Measurements from ENCODE around the gene TTC38. TPM values are rescaled to one million over a fixed set of nuclear protein-coding genes. Genes with fewer than 3 reads are reported as not detected.
"Not testable (repeated sequence)": the region's sequence is repeated elsewhere in the genome, so short reads cannot be mapped to it uniquely, and the experiment has no call there.

Gene TTC38
- polyA plus RNA-seq, 3 donors = 46.9 to 49.3 (median 48.6) TPM

GRCh38 chr22:46244771-46245170, 23.0 kb upstream of the TTC38 start:
- no peak for DNase-seq (ENCODE audit: low read depth in 3 of 3, low spot score in 2 of 3)

DNA sequence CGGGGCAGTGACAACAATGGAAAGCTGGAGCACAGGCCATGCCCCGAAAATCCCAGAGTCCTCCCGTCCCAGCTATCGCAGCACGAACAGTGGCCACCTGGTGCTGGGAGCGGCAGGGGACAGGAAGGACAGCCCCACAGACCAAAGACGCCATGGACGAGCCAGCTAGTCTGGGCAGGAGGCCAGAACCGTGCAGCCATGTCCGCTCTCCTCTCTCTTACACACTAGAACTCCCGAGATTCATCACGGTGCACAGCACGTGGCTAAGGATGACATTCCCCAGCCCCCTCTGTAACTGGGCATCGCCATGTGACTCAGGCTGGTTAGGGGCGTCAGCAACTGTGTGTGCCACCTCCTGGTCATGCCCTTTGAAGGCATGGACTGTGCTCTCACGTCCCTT, 22.3 kb upstream of the TTC38 start:
- DNase-seq (ENCODE audit: low read depth in 3 of 3, low spot score in 2 of 3) = no peak

DNA sequence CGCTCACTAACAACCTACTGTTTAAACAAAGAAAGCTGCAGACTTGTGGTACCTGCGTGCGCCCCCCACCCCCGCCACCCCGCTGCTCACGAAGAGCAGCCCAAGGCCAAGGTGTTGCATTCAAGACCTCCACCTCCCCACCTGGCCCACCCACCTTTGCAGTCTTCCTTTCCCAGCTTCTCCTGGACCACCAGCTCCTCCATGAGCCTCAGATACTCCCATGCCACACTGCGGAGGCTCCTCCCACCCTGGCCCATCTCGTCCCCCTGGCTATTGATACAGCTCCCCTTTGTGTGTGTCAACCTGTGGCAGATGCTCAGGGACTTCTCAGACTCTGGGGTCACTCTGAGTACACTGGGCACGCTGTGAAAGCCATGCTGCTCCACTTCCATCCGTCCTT, 21.6 kb upstream of the TTC38 start:
- no peak for DNase-seq (ENCODE audit: low read depth in 3 of 3, low spot score in 2 of 3)

DNA sequence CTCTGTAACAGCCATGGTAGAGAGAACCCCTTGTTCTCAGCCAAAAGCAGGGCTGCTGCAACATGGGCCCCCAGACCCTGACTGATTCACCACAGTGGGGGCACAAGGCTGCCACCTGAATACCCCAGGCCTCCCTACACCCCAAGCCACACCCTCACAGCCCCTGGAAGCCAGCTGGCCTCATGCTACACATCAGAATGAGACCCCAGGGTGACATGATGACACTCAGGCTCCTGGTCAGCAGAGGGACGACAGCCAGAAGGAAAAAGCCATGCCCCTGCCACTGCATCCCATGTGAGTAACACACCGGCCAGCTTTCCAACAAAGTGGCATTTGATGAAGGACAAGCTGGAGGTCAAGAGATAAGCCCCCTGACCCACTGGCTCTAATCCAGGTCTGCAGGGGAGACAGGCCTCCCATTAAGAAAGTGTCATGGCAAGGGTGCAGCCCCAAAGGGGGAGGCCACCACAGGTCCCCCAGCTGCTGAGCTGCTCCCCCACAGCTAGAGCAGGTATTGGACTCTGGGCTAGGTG, 20.3 kb upstream of the TTC38 start:
- no peak for DNase-seq (ENCODE audit: low read depth in 3 of 3, low spot score in 2 of 3)

- peak; percentile 52 to 72 (median 63) for DNase-seq (ENCODE audit: low read depth in 3 of 3, low spot score in 2 of 3)
Observed at GRCh38 chr22:46250035-46250782, 17.6 kb upstream of the TTC38 start, which contains the start of gene CDPF1. TSS of gene CDPF1 (minus strand) at chr22:46250293. CDS start at chr22:46248284, 2,009 bp downstream.

DNA sequence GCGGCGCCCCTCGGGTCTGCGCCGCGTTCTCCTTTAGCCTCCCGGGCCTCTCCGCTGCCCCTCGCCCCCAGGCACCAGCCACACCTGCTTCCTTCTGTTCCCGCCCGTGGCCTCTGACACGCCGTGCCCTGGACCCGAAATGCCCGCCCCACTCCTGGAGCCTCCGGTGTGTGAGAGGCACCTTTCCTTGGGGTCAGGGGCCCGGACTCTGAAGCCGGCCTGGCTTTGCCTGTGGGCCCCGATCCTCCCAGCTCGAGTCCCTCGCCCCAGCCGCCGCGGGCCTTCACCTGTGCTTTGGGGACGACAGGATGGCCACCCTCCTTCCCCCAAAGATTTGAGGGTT, 17.1 kb upstream of the TTC38 start:
- DNase-seq (ENCODE audit: low read depth in 3 of 3, low spot score in 2 of 3) = no peak

- DNase-seq (ENCODE audit: low read depth in 3 of 3, low spot score in 2 of 3) = no peak
Observed at GRCh38 chr22:46251266-46251665, 16.5 kb upstream of the TTC38 start.

DNA sequence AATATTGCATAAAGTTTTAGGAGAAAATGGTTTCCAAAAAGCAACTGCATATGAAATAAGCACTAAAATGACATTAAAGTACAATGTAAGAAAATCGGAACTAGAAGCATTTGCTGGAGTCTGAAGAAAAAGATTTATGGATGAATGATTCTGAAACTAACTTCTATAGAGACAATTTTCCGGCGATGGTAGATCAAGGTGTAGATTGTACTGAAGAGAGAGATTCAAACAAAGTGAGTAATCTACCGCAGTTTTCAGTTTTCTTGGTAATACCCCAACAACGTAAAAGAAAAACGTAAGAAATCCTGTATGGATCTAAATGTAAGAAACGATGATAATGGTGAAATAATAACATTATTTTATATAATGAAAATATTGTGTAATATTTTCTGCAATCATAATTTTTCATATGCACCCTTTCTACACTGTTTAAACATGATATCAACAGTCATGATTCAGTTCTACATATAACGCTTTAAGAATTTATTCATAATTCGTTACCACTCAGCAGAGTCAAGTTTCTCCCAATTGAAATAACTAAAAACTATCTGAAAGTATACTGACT, 15.9 kb upstream of the TTC38 start:
- DNase-seq (ENCODE audit: low read depth in 3 of 3, low spot score in 2 of 3) = no peak

- DNase-seq (ENCODE audit: low read depth in 3 of 3, low spot score in 2 of 3) = no peak
Observed at GRCh38 chr22:46256358-46256958, 11.3 kb upstream of the TTC38 start.

- DNase-seq (ENCODE audit: low read depth in 3 of 3, low spot score in 2 of 3) = no peak
Observed at GRCh38 chr22:46259374-46259773, 8.4 kb upstream of the TTC38 start.

DNA sequence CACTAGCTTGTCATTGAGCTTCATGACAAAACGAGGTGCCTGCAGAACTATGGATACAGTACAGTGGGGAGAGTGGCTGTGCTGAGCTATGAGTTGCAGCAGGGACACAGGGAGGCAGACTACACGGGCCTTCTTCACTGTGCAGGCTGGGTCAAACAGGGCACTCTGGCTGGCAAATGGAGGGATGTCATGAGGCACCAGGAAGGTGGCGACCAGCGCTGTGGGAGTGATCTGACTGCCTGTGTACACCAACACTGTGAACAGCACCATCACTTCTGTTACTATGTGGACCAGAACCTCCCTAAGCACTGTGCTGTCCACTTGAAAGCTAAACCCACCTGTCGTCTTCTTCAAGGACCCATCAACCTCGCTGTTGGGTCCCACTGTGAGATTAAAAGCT, 7.8 kb upstream of the TTC38 start:
- DNase-seq (ENCODE audit: low read depth in 3 of 3, low spot score in 2 of 3) = no peak

- no peak for DNase-seq (ENCODE audit: low read depth in 3 of 3, low spot score in 2 of 3)
Observed at GRCh38 chr22:46262449-46263215, 5.2 kb upstream of the TTC38 start.

GRCh38 chr22:46263216-46263590, 4.6 kb upstream of the TTC38 start, which contains the start of gene PKDREJ:
TSS of gene PKDREJ (minus strand) at chr22:46263343. CDS start at chr22:46263322, 21 bp downstream.
- DNase-seq (ENCODE audit: low read depth in 3 of 3, low spot score in 2 of 3) = no peak

DNA sequence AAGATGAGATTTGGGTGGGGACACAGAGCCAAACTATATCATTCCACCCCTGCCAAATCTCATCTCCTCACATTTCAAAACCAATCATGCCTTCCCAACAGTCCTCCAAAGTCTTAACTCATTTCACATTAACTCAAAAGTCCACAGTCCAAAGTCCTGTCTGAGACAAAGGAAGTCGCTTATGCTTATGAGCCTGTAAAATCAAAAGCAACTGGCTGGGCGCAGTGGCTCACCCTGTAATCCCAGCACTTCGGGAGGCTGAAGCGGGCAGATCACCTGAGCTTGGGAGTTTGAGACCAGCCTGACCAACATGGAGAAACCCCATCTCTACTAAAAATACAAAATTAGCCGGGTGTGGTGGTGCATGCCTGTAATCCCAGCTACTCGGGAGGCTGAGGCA, 3.3 kb upstream of the TTC38 start:
- DNase-seq (ENCODE audit: low read depth in 3 of 3, low spot score in 2 of 3) = not testable (repeated sequence)

DNA sequence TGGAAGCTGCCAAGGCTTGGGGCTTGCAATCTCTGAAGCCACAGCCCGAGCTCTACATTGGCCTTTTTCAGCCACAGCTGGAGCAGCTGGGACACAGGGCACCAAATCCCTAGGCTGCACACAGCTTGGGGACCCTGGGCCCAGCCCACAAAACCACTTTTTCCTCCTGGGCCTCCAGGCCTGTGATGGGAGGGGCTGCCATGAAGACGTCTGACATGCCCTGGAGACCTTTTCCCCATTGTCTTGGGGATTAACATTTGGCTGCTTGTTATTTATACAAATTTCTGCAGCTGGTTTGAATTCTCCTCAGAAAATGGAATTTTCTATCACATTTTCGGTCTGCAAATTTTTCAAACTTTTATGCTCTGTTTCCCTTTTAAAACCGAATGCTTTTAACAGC, 2.2 kb upstream of the TTC38 start:
- DNase-seq (ENCODE audit: low read depth in 3 of 3, low spot score in 2 of 3) = not testable (repeated sequence)

- DNase-seq (ENCODE audit: low read depth in 3 of 3, low spot score in 2 of 3) = no peak
Observed at GRCh38 chr22:46269564-46269963, 1.8 kb downstream of the TTC38 start.

DNA sequence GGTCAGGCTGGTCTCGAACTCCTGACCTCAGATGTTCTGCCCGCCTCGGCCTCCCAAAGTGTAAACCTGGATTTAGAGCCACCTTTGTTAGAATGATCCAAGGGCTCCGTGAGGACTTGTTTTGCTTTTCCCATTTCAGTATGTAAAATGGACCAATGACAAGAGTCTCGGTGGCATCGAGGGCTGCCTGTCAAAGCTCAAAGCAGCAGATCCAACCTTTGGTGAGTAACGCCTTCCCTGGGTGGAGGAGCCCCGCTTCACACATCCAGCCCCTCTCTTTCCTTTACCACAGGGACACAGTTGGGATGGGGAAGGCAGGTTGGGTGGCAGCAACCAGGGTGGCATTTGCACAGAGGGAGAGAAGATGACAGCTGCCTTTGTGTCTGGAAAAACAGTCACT, 4.4 kb downstream of the TTC38 start:
- DNase-seq (ENCODE audit: low read depth in 3 of 3, low spot score in 2 of 3) = no peak

DNA sequence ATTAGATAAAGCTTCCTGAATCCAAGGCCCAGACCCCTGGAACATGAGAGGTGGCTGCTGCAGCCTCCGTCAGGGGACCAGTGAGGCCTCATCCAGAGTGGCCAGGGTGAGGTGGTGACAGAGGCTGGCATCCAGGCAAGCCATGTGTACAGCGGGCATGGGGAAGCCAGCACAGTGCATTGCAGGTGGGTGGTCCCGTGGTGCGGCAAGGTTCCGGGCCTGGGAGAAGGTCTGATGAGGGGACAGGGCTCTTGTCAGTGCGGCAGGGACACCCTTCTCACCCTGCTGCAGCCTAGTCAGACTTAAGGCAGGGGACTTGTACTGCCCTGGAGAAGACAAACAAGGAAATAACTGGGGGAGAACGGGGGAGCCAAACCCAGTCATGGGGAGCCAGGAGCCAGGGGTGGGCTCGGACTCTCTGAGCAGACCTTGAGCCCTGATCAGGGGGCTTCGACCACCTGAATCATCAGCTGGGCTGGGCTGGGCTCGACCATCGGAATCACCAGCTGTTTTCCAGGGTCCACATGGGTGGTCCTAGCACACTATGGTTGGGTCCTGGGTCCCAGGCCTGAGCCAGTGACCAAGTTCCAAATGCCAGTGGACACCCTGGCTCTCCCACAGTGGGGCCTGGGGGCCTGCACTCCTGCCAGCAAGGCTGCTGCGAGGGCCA, 5.1 kb downstream of the TTC38 start:
- no peak for DNase-seq (ENCODE audit: low read depth in 3 of 3, low spot score in 2 of 3)

DNA sequence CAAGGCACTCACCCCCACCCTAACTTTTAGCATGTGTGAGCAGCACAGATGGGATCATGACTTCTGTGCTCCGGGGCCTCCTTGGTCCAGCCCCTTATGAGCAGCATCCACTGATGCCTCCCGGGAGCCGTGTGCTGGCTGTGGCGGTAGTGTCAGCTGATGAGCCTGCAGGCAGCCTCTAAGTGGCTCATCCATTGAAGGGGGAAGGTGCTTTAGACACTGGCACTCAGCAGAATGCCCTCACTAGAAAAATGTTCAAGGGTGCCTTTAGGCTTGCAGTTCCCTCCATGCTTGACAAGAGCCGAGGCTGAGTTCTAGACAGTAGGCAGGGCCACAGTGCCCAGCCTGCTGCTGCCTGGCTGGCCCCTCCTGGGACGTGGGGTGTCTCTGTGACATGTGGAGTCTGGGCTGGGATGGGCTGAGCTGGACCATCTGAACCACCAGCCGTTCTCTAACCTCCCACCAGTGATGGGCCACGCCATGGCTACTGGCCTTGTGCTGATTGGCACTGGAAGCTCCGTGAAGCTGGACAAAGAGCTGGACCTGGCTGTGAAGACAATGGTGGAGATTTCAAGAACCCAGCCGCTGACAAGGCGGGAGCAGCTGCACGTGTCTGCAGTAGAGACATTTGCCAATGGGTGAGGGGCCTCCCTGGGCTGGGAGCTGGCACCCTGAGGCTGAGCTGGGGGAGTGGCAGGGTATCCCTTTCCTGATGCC, 5.8 kb downstream of the TTC38 start:
- no peak for DNase-seq (ENCODE audit: low read depth in 3 of 3, low spot score in 2 of 3)

GRCh38 chr22:46274381-46274780, 6.6 kb downstream of the TTC38 start:
- DNase-seq (ENCODE audit: low read depth in 3 of 3, low spot score in 2 of 3) = no peak
